ENCODE measurements around the gene CMSS1.

GRCh38 chr3:100040451-100041225 is 223.0 kb downstream of the CMSS1 start:
- TF ChIP-seq ZNF70 (CRISPR knock-in tag; IDR thresholded peaks at IDR 0.05), result no peak
- TF ChIP-seq ZFP30 (CRISPR knock-in tag; IDR thresholded peaks at IDR 0.05), result no peak
- no peak for TF ChIP-seq ISL1 (CRISPR knock-in tag; IDR thresholded peaks at IDR 0.05)

Measured in SK-N-SH treated with all-trans-retinoic acid at 6 μM for 48 hours (cell line).